Camera-type eye (tissue), 1 donor: ENCODE results near the gene TUFT1. TPM values are rescaled to one million over a fixed set of nuclear protein-coding genes. Genes with fewer than 3 reads are reported as not detected.

Experiments
- total RNA-seq: library from RNA; depleted of rRNA; stranded (reverse); fragments of >200 nt; gene quantifications from one replicate; pipeline ENCODE4 v1.2.3, GENCODE V29; 2014

Gene TUFT1
- total RNA-seq: 16.2 TPM

GRCh38 chr1:151540021-151540981 lies at the start of gene TUFT1:
Gene TUFT1 (plus strand): TSS chr1:151540309. CDS start chr1:151540367, 58 bp downstream.

GRCh38 chr1:151510957-151511635 lies 29.0 kb upstream of the TUFT1 start, which contains the start of gene CGN:
Gene CGN (plus strand): TSS chr1:151511387. CDS start chr1:151518520, 7,133 bp downstream.

GRCh38 chr1:151611832-151612500 lies 71.9 kb downstream of the TUFT1 start, which contains the start of gene SNX27:
Gene SNX27 (plus strand): TSS chr1:151612050. CDS start chr1:151612202, 152 bp downstream.

Other genes with a start within 250 kb of the TUFT1 start
- 59.9 TPM for gene PI4KB, start 212.9 kb upstream of the TUFT1 start, total RNA-seq
- 34.7 TPM for gene RFX5, start 193.1 kb upstream of the TUFT1 start, total RNA-seq
- 30.8 TPM for gene SELENBP1, start 167.6 kb upstream of the TUFT1 start, total RNA-seq
- 169 TPM for gene PSMB4, start 140.7 kb upstream of the TUFT1 start, total RNA-seq
- gene POGZ, start 80.8 kb upstream of the TUFT1 start, total RNA-seq: 117 TPM
- 27.3 TPM for gene CGN, start 28.9 kb upstream of the TUFT1 start, total RNA-seq
- gene SNX27, start 71.7 kb downstream of the TUFT1 start, total RNA-seq: 72.8 TPM
- gene CELF3, start 176.5 kb downstream of the TUFT1 start, total RNA-seq: 39.4 TPM
- not detected for gene RIIAD1, start 181.2 kb downstream of the TUFT1 start, total RNA-seq
- 55.3 TPM for gene MRPL9, start 223.2 kb downstream of the TUFT1 start, total RNA-seq